Gastrocnemius medialis (tissue), 4 donors: ENCODE measurements around the gene OSBPL10.

Source experiments
- CTCF ChIP-seq, 5 experiments: fragments of 450-650 bp in 3 of 5; fragments of 200-600 bp in 2 of 5; sonication (generic) in 2 of 5; IDR thresholded peaks in 4 of 5; conservative IDR thresholded peaks in 1 of 5; 1 replicate in 4 of 5; 2 replicates in 1 of 5; pipeline ENCODE4 v1.5.1; 2016 to 2019; ENCODE audit warnings: antibody characterized with exemption in 5 of 5, mild to moderate bottlenecking in 3 of 5, moderate library complexity in 3 of 5
- POLR2A ChIP-seq, 2 donors: fragments of 450-650 bp; IDR thresholded peaks; one replicate each; pipeline ENCODE4 v1.6.1; 2017; ENCODE audit warnings: antibody characterized with exemption in 2 of 2, mild to moderate bottlenecking in 2 of 2, moderate library complexity in 2 of 2

DNA sequence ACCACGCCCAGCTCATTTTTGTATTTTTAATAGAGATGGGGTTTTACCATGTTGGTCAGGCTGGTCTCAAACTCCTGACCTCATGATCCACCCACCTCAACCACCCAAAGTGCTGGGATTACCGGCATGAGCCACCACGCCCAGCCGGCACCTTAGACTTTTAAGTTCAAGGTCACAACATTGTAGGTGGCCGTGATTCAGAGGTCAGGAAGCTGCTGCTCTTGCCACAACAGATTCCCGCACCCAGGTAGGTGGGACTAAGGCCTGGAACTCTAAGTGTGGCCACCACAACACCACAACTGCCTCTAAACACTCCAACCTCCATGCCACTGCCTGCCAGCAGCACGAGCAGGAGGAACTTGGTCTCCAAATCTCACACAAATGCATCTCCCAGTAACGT, 251.5 kb downstream of the OSBPL10 start:
- TF ChIP-seq CTCF (IDR thresholded peaks at IDR 0.05 in 4 of 5, conservative IDR thresholded peaks at IDR 0.05 in 1 of 5) = no peak
- no peak for TF ChIP-seq POLR2A (IDR thresholded peaks at IDR 0.05)
